Astrocyte of the hippocampus (primary cell): ENCODE data around the gene MRPL2.

Experiments used
- DNase-seq: peaks from one replicate; pipeline ENCODE4 v3.0.0; 2011; ENCODE audit warnings: low read depth, low spot score

MRPL2 gene

GRCh38 chr6:43059168-43060033 lies at the start of gene MRPL2, which contains the start of gene KLC4:
MRPL2 (minus strand) TSS chr6:43059434; CDS start chr6:43059381, 53 bp downstream.
KLC4 (plus strand) TSS chr6:43059631; CDS start chr6:43061336, 1,705 bp downstream.
- DNase-seq: peak; percentile 99

GRCh38 chr6:43107344-43108062 lies 48.3 kb upstream of the MRPL2 start:
- DNase-seq: no peak

- no peak for DNase-seq
Observed at GRCh38 chr6:43105538-43106222, 46.4 kb upstream of the MRPL2 start.

- DNase-seq: no peak
Observed at GRCh38 chr6:43103253-43103876, 44.1 kb upstream of the MRPL2 start.

GRCh38 chr6:43101497-43101896 lies 42.3 kb upstream of the MRPL2 start:
- no peak for DNase-seq

DNA sequence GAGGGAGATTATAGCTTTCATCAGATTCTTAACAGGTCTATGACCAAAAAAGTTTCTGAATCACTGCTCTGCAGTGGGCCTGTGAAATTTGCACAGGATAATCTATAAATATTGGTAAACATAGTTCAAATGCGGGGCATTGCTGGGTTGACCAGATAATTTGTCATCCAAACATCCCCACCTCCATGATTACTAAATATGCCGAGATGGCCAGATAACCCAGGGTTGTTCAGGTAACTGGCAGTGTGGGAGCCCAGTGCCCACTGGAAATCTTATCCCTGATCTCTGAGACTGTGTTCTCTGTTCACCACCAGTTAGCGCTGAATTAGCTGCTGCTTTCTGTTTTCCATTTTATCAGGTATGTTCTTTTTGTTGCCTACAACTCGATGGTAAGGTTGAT lies 38.3 kb upstream of the MRPL2 start:
- DNase-seq: no peak

GRCh38 chr6:43097098-43097489 lies 37.9 kb upstream of the MRPL2 start:
- no peak for DNase-seq

GRCh38 chr6:43096451-43097097 lies 37.3 kb upstream of the MRPL2 start:
- peak; percentile 95 for DNase-seq

- peak; percentile 37 for DNase-seq
Observed at GRCh38 chr6:43095939-43096338, 36.7 kb upstream of the MRPL2 start.

DNA sequence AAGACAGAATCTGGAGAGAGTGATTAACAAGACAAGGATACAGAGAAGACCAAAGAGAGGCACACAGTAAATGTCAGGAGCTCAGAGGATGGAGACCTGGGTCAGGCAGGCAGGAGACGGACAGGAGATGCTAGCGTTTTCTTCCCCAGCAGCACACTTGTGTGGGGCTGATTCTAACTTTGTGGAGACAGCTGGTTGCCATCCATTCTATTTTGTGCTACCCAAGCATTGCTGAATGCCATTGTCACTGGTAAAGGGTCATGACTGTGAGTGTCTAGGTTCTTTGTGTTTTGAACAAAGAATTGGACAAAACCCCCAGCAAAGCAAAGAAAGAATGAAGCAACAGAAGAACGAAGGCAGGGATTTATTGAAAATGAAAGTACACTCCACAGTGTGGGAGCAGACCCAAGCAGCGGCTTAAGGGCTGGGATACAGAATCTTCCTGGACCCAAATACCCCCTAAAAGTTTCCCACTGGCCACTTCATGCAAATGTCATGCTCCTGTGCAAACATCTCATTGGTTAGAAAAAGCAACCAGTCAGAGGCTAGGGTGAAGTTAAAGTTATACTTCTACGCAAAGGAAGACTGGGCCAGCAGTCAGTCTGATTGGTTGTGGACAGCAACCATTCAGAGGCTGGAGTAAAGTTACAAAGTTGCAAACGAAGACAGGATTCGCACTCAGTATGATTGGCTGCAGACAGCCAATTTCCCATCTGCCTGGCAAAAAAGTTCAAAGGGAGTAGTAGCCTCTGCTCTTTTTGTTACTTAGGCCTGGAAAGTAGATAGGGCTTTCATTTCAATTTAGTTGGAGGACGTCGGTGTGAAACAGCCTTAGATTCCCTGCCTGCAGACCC lies 34.4 kb upstream of the MRPL2 start:
- DNase-seq: peak; percentile 79

- no peak for DNase-seq
Observed at GRCh38 chr6:43092635-43093034, 33.4 kb upstream of the MRPL2 start.

- DNase-seq: no peak
Observed at GRCh38 chr6:43091436-43091991, 32.3 kb upstream of the MRPL2 start.

DNA sequence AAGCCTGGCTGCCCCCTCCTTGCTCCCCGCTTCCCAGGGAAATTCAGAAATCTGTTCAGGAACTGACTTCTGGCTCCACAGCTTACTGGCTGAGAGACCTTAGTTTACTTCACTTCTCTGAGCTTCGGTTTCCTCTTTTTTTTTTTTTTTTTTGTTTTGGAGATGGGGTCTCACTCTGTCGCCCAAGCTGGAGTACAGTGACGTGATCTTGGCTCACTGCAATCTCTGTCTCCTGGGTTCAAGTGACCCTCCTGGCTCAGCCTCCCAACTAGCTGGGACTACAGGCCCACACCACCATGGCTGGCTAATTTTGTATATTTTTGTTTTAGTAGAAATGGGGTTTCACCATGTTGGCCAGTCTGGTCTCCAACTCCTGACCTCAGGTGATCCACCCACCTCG lies 31.8 kb upstream of the MRPL2 start:
- no peak for DNase-seq

DNA sequence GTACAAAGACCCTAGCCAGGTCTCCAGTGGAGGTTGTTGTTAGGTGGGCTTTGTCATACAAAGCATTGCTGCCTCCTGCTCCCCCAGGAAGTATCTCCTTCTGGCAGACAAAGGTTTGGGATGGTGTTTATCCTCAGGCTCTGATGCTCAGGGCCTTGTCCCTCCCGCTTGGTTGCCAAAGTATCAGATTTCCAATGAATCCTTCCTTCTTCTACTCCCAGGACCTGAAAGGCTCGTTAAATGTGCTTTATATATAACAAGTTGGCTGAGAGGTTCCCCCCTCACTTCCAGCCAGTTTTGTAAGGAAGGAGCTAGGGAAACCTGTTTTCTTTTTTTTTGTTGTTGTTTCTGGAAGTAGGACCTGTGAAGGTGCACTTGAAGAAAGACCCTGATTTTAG lies 31.3 kb upstream of the MRPL2 start:
- DNase-seq: peak; percentile 36

DNA sequence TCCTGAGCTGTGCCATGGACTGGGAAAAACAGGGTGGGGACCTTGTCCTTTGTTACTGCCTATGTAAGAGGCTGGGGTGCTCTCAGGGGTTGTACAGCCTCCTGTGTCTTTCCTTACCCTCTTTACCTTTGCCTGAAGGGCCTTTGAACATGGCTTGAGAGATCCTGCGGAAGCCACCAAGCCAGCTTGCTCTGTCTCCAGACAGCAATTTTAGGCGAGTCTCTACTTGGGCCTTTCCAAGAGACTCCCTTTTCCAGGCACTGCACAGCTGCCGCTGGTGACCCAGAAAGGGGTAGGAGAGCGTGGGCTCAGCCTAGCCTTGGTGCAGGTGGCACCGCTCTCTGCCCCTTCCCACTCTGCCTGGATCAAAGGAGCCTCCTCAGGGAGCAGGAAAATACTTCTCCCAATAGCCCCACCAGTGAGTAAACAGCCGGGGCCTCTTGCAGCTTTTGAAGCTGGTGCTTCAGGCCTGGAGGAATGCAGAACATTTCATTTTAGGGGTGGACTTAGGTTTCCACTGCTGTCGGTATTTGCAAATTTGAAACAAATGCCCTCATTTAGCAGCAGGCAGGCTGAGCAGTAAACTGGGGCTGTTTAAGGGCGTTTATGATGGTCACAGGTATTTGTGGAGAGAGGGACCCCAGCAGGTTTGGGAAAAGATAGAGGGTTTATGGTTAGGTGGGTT lies 30.8 kb upstream of the MRPL2 start:
- DNase-seq: peak; percentile 74

GRCh38 chr6:43089467-43089866 lies 30.2 kb upstream of the MRPL2 start:
- peak; percentile 40 for DNase-seq

DNA sequence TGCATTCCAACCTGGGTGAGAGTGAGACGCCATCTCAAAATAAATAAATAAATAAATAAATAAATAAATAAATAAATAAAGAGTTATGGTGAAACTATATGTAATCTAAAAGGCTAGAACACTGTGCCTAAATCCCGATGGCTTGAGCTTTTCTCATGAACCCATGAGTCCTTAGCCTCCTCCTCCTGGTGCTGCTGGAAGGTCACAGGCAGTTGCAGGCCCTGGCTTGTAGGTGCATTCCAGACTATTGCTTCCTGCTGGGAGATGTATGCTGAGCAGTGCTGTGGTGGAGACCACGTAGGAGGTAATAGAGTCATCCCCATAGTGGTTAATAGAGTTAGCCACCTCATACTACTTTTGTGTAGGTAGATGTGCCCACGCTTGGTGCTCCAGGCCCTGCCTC lies 29.4 kb upstream of the MRPL2 start:
- DNase-seq: peak; percentile 51

- DNase-seq: no peak
Observed at GRCh38 chr6:43086022-43086658, 26.9 kb upstream of the MRPL2 start.
